GM21825 (cell line): ENCODE measurements around the gene SYTL2.
"Not testable (repeated sequence)": the region's sequence is repeated elsewhere in the genome, so short reads cannot be mapped to it uniquely, and the experiment has no call there.

Source experiments
- ATAC-seq: cut with Tn5 transposase; IDR thresholded peaks from one replicate; pipeline ENCODE4 v1.9.1; 2021; ENCODE audit warnings: mild to moderate bottlenecking, moderate library complexity; ENCODE audit not compliant: unreplicated experiment

SYTL2 gene

GRCh38 chr11:85795712-85796487 is 15.0 kb downstream of the SYTL2 start:
- ATAC-seq: no peak

DNA sequence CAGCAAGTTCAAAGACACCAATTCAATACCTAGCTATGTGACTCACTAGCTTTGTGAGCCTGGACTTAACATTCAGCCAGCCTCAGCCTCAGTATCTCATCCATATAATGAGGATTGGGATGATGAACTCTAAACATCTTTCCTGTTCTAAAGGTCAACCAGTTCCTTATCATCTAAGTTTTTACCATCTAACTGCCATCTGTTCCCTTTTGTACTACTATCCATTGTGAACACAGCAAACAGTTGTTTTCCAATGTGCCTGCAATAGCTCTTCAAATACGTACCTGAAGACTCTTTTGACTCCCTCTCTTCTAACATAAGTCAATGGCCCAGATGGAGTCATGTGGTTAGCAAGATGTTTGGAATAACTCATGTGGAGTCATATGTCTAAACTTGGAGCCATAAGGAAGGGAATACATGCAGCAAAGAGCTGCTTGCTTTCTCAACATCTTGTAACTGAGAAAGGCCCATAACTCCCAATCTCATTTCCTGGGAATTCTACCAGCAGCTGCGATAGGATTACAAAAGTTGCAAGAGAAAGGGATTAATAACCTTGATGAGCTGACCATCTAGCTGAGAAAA is 19.4 kb downstream of the SYTL2 start:
- no peak for ATAC-seq

DNA sequence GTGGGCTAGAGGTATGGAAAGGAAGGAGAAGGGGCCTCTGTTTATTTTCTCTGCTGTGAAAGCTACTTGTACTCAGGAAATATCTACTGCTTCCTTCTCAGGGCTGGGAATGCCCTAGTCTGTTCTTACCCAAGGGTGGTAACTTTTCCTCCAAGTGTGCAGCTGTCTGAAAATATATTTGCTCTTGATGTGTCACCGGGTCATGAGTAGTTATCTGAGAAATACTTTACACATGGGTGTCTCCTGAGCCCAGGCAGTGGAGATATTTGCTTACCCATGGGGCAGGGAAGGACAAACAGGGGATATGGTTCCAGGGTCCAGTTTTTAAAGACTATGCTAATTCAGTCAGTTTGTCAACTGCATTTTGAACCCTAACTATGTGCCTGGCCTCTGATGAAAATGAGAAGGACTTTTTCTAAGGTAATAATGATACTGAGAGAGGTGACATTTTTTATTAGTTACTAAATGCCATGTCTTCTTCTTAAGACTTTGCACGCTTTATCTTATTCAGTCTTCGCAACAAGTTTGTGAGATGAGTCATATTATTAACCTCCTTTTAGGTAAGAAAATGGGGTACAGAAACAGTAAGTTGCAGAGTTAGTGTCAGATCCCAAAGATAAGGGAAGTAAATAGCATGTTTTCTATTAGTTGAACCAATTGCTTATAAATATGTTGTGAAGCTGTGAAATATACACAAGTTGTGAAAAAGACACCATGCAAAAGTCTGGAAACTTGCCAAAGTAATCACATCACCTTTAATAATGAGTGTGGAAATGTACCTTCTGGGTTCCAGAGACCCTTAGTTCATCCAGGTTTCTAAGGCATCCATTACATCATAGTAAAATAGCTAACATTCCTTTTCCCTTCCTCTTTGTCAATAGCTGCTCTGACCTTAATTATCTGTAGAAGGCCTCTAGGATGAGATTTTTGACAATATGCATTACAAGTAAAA is 22.9 kb downstream of the SYTL2 start:
- no peak for ATAC-seq

DNA sequence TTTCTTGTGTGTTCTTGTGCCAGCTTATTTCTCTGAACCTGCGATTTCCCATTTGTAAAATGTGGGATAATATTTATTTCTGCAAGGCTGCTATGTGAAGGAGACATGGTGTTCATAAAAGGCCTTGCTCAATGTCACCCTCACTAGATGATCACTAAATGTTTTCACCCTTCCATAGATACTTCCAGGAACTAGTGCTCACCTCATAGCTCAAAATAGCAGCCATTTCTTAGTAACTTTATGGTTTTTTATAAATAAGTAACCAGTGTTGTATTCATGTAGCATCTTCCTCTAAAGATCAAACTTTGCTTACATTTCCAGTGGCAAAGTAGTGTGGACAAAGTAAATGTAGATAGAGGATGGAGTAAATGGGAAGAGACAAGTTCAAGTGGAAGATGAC is 23.8 kb downstream of the SYTL2 start:
- ATAC-seq: no peak

DNA sequence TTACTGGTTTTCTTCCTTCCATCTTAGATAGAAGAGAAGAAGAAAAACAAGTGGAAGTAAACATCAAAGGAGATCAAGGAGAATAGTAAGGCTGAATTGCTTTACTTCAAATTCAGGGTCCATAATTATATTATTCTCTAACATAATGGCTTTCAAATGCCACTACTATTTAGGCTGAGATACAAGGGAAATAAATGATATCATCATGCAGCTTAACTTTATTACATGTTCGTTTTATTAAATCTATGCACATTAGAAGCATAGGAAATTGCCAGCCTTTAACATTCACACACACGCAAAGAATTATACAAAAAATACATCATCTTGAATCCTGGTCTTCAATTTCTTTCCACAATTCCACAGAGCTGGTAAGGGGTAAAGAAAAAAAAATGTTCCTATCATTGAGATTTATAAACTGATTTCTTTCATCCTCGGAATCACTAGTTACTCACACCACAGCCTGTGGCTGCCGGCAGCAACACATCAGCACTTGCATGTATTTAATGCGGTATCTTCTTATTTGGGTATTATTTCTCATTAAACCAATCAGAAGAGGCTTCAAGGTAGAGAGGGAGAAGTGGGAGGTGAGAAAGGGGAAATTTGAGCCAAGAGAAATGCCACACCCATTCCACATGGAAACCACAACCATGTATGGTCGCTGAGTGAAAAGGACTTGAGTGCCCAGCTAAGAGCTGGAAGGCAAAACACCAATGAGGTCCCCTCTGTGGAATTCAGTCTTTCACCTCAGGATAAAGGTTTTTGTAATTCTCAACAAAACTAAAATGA is 26.3 kb downstream of the SYTL2 start:
- ATAC-seq: no peak

GRCh38 chr11:85783758-85784157 is 27.2 kb downstream of the SYTL2 start:
- ATAC-seq: no peak

GRCh38 chr11:85780780-85781517 is 30.0 kb downstream of the SYTL2 start:
- not testable (repeated sequence) for ATAC-seq

DNA sequence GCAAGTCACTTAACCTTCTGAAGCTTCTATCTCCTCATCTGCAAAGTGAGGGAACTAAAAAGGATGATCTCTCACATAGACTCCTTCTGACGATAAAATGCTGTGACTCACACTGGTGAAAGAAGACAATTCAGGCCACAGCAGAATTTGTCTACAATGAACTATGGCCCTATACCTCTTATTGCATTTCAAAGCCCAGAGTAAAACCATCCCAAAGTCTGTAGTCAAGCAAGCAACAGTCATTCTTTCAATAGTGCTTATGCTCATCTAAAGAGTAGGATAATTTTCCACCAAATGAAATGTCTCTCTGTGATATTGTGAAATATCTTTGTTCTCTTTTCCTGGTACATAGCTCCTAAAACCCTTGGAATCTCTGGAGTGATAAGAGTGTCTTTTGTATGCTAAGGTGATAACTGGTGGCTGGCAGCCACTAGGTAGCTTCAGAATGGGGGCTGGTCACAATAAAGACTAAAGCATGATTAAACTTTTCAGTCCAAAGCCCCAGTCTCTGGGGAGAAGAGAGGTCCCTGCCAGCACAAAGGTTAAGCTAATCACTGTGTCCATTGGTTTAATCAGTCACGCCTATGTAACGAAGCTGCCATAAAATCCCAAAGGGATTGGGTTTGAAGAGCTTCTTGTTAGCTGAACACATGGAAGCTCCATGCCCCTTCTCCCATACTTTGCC is 30.8 kb downstream of the SYTL2 start:
- no peak for ATAC-seq

- ATAC-seq: not testable (repeated sequence)
Observed at GRCh38 chr11:85777603-85777972, 33.4 kb downstream of the SYTL2 start.

GRCh38 chr11:85776951-85777602 is 33.9 kb downstream of the SYTL2 start:
- ATAC-seq: no peak

GRCh38 chr11:85774256-85775101 is 36.5 kb downstream of the SYTL2 start:
- ATAC-seq: no peak

- ATAC-seq: no peak
Observed at GRCh38 chr11:85772695-85773094, 38.2 kb downstream of the SYTL2 start.

DNA sequence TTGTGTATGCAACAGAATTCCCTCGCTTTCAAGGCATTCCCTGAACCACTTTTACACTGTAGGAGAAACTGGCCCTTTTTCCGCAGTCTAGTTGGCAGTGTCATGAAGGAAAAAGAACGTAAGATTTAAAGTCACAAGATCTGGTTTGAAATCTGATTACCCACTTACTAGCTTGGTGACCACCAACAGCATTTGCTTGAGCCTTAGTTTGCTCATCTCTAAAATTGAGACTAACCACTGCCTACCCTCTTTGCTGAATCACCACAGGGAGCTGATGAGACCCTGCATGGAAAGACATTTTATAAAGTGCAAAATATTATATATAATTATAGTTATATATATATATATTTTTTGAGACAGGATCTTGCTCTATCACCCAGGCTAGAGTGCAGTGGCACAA is 39.4 kb downstream of the SYTL2 start:
- ATAC-seq: no peak

- no peak for ATAC-seq
Observed at GRCh38 chr11:85769771-85770170, 41.2 kb downstream of the SYTL2 start.

- no peak for ATAC-seq
Observed at GRCh38 chr11:85768473-85769146, 42.3 kb downstream of the SYTL2 start.

GRCh38 chr11:85767246-85767945 is 43.5 kb downstream of the SYTL2 start:
- no peak for ATAC-seq

DNA sequence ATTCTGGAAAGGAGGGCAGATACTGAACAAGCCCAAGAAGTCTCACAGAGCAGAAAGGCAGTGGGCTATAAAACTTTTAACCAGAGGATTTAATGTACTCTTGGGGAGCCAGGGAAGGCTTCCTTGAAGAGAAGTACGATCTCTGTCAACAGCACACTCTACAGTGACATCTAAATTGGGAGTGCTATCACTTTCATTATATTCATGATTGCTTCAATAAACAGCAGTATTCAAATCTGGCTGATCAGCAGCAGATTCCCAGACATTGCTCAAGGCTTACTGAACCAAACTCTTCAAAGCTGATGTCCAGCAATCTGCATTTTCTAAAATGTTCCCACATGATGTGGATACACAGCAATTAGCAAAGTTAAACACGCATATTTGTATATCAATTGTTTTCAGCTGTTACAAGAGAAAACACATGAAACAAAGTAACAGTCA is 44.2 kb downstream of the SYTL2 start:
- ATAC-seq: no peak
